Loucy (cell line): ENCODE measurements around the gene NHSL1.

ENCODE experiments used
- H2AFZ ChIP-seq: fragments of 200-600 bp; sonication (generic); 2 replicates; pipeline ENCODE4 v1.6.0; 2016; ENCODE audit warnings: antibody characterized with exemption, mild to moderate bottlenecking, low read length, moderate library complexity
- H3F3A ChIP-seq: fragments of 200-600 bp; 2 replicates; pipeline ENCODE4 v1.6.0; 2016; ENCODE audit warnings: antibody characterized with exemption, low read depth, mild to moderate bottlenecking
- H3K27me3 ChIP-seq: fragments of 200-600 bp; sonication (generic); 2 replicates; pipeline ENCODE4 v1.6.1; 2014; ENCODE audit warnings: low read length, mild to moderate bottlenecking; ENCODE audit not compliant: insufficient read depth, poor library complexity, severe bottlenecking
- H3K36me3 ChIP-seq: fragments of 200-600 bp; sonication (generic); 2 replicates; pipeline ENCODE4 v1.6.1; 2016; ENCODE audit warnings: low read length; ENCODE audit not compliant: insufficient read depth
- H3K4me1 ChIP-seq: fragments of 200-600 bp; sonication (generic); 2 replicates; pipeline ENCODE4 v1.5.1; 2014; ENCODE audit warnings: low read length, mild to moderate bottlenecking; ENCODE audit not compliant: insufficient read depth, poor library complexity, severe bottlenecking
- H3K4me2 ChIP-seq: fragments of 200-600 bp; sonication (generic); 2 replicates; pipeline ENCODE4 v1.6.0; 2014; ENCODE audit warnings: antibody characterized with exemption, low read length, low read depth, mild to moderate bottlenecking; ENCODE audit not compliant: poor library complexity, severe bottlenecking
- H3K4me3 ChIP-seq: fragments of 200-600 bp; sonication (generic); 2 replicates; pipeline ENCODE4 v1.5.1; 2014; ENCODE audit warnings: low read length, mild to moderate bottlenecking, mixed read lengths; ENCODE audit not compliant: poor library complexity, severe bottlenecking
- H3K79me2 ChIP-seq: fragments of 200-600 bp; sonication (generic); 2 replicates; pipeline ENCODE4 v1.6.1; 2014; ENCODE audit warnings: low read length; ENCODE audit not compliant: insufficient read depth
- H3K9ac ChIP-seq: fragments of 200-600 bp; sonication (generic); 2 replicates; pipeline ENCODE4 v1.6.0; 2014; ENCODE audit warnings: mild to moderate bottlenecking, low read depth, low read length, moderate library complexity; ENCODE audit not compliant: poor library complexity, severe bottlenecking
- H3K9me2 ChIP-seq: fragments of 200-600 bp; sonication (generic); replicated peaks from 2 replicates; pipeline ENCODE4 v1.6.1; 2016; ENCODE audit warnings: low read depth, low read length, mixed read lengths
- H3K9me3 ChIP-seq: fragments of 200-600 bp; sonication (generic); 2 replicates; pipeline ENCODE4 v1.6.1; 2014; ENCODE audit warnings: mild to moderate bottlenecking, antibody characterized with exemption, low read length, low read depth; ENCODE audit not compliant: insufficient read depth
- H4K20me1 ChIP-seq: fragments of 200-600 bp; sonication (generic); 2 replicates; pipeline ENCODE4 v1.6.0; 2014; ENCODE audit warnings: antibody characterized with exemption, low read length, mild to moderate bottlenecking; ENCODE audit not compliant: insufficient read depth, poor library complexity, severe bottlenecking
- EZH2phosphoT487 ChIP-seq: fragments of 200-600 bp; IDR thresholded peaks from 2 replicates; pipeline ENCODE4 v1.6.1; 2018; ENCODE audit warnings: antibody characterized with exemption, mild to moderate bottlenecking, moderate library complexity, borderline replicate concordance
- TF ChIP-seq, protein P1 (sequence below): fragments of 200-600 bp; sonication (generic); conservative IDR thresholded peaks from 2 replicates; pipeline ENCODE4 v1.5.1; 2014; ENCODE audit warnings: mild to moderate bottlenecking, antibody characterized with exemption, low read length

Gene NHSL1

GRCh38 chr6:138431256-138432062 is 67.8 kb downstream of the NHSL1 start:
- H3K4me2 ChIP-seq, result no peak overlapping the region
- no peaks in the 10 kb centered on the region for H3K36me3 ChIP-seq
- H3K9ac ChIP-seq, result no peak overlapping the region
- H3K27me3 ChIP-seq, result no peaks in the 10 kb centered on the region
- H3K79me2 ChIP-seq, result no peaks in the 10 kb centered on the region
- no peak overlapping the region for H2AFZ ChIP-seq
- no peaks in the 10 kb centered on the region for H3K4me1 ChIP-seq
- TF ChIP-seq, protein P1, sequence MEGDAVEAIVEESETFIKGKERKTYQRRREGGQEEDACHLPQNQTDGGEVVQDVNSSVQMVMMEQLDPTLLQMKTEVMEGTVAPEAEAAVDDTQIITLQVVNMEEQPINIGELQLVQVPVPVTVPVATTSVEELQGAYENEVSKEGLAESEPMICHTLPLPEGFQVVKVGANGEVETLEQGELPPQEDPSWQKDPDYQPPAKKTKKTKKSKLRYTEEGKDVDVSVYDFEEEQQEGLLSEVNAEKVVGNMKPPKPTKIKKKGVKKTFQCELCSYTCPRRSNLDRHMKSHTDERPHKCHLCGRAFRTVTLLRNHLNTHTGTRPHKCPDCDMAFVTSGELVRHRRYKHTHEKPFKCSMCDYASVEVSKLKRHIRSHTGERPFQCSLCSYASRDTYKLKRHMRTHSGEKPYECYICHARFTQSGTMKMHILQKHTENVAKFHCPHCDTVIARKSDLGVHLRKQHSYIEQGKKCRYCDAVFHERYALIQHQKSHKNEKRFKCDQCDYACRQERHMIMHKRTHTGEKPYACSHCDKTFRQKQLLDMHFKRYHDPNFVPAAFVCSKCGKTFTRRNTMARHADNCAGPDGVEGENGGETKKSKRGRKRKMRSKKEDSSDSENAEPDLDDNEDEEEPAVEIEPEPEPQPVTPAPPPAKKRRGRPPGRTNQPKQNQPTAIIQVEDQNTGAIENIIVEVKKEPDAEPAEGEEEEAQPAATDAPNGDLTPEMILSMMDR, result no peak
- TF ChIP-seq EZH2phosphoT487, result no peak
- H3F3A ChIP-seq, result no peaks in the 10 kb centered on the region
- no peaks in the 10 kb centered on the region for H3K9me2 ChIP-seq
- H4K20me1 ChIP-seq, result no peaks in the 10 kb centered on the region
- no peak overlapping the region for H3K4me3 ChIP-seq
- no peaks in the 10 kb centered on the region for H3K9me3 ChIP-seq

- no peak overlapping the region for H3K9ac ChIP-seq
- H3K4me3 ChIP-seq, result no peak overlapping the region
- no peaks in the 10 kb centered on the region for H3K9me2 ChIP-seq
- H3K4me2 ChIP-seq, result no peak overlapping the region
- H4K20me1 ChIP-seq, result no peaks in the 10 kb centered on the region
- H3K9me3 ChIP-seq, result no peaks in the 10 kb centered on the region
- H2AFZ ChIP-seq, result no peak overlapping the region
- no peaks in the 10 kb centered on the region for H3F3A ChIP-seq
- no peaks in the 10 kb centered on the region for H3K36me3 ChIP-seq
- H3K27me3 ChIP-seq, result no peaks in the 10 kb centered on the region
- H3K79me2 ChIP-seq, result no peaks in the 10 kb centered on the region
- no peaks in the 10 kb centered on the region for H3K4me1 ChIP-seq
- TF ChIP-seq, protein P1, result no peak
- TF ChIP-seq EZH2phosphoT487, result no peak
These were observed 68.7 kb downstream of the NHSL1 start for GRCh38 chr6:138430361-138431145.

GRCh38 chr6:138429761-138430160 is 69.5 kb downstream of the NHSL1 start:
- Histone ChIP-seq H3K36me3 (no peaks in the 10 kb centered on the region), H3K9me3 (no peaks in the 10 kb centered on the region)

More at GRCh38 chr6:138429761-138430160, 69.5 kb downstream of the NHSL1 start:
- H3K4me2 ChIP-seq, result no peak overlapping the region
- no peaks in the 10 kb centered on the region for H4K20me1 ChIP-seq
- H3K4me3 ChIP-seq, result no peak overlapping the region
- H3K79me2 ChIP-seq, result no peaks in the 10 kb centered on the region
- TF ChIP-seq, protein P1, result no peak
- TF ChIP-seq EZH2phosphoT487, result no peak
- no peaks in the 10 kb centered on the region for H3K27me3 ChIP-seq
- H2AFZ ChIP-seq, result no peak overlapping the region
- no peaks in the 10 kb centered on the region for H3K4me1 ChIP-seq
- H3K9me2 ChIP-seq, result no peaks in the 10 kb centered on the region
- H3K9ac ChIP-seq, result no peak overlapping the region
- H3F3A ChIP-seq, result no peaks in the 10 kb centered on the region
